B cell (primary cell): ENCODE results near the gene ADCK2. TPM values are rescaled to one million over a fixed set of nuclear protein-coding genes. Genes with fewer than 3 reads are reported as not detected.

Experiments used
- ATAC-seq: fragments of 200-7000 bp; cut with Tn5 transposase; one replicate; pipeline ENCODE4 v1.10.0; 2021; ENCODE audit warnings: low read depth, mild to moderate bottlenecking, moderate number of reproducible peaks, moderate library complexity
- CTCF ChIA-PET: fragments of 350-600 bp; sonication (Branson Sonifier 250); formaldehyde crosslinking; loops from one replicate; lab custom pipeline; 2021; ENCODE audit warnings: antibody characterized with exemption, inconsistent platforms; lab: Charles Lee
- POLR2A ChIA-PET: fragments of 350-600 bp; sonication (Branson Sonifier 250); formaldehyde crosslinking; loops from one replicate; lab custom pipeline; 2021; ENCODE audit warnings: antibody characterized with exemption; lab: Charles Lee
- DNase-seq: peaks from one replicate; pipeline ENCODE4 v3.0.0; 2013
- H2AFZ ChIP-seq: 2 replicates; pipeline ENCODE4 v1.6.1; 2012; ENCODE audit warnings: mild to moderate bottlenecking, low read depth, low read length; ENCODE audit not compliant: insufficient read depth, poor library complexity, severe bottlenecking
- H3K27ac ChIP-seq, 2 donors: 1 replicate in 1 of 2; 2 replicates in 1 of 2; pipeline ENCODE4 v1.5.1; 2012 to 2013; ENCODE audit warnings: low read length in 2 of 2, mild to moderate bottlenecking in 2 of 2, moderate library complexity in 1 of 2
- H3K27me3 ChIP-seq, 4 experiments: fragments of 200-600 bp in 1 of 4; sonication (generic) in 1 of 4; replicated peaks in 1 of 4; 1 replicate in 2 of 4; 2 replicates in 2 of 4; pipeline versions ENCODE4 v1.6.1 to v1.7.0; 2013 to 2016; ENCODE audit warnings: low read length in 3 of 4, mild to moderate bottlenecking in 2 of 4, mixed read lengths in 1 of 4, moderate library complexity in 1 of 4; ENCODE audit not compliant: insufficient read depth in 4 of 4, control insufficient read depth in 3 of 4; ENCODE audit errors: control extremely low read depth in 1 of 4
- H3K36me3 ChIP-seq, 2 experiments: replicated peaks in 1 of 2; 1 replicate in 1 of 2; 2 replicates in 1 of 2; pipeline versions ENCODE4 v1.6.1 to v1.7.1; 2013; ENCODE audit warnings: low read length in 1 of 2; ENCODE audit not compliant: insufficient read depth in 2 of 2, control insufficient read depth in 1 of 2; ENCODE audit errors: control extremely low read depth in 1 of 2, extremely low read depth in 1 of 2
- H3K4me1 ChIP-seq, 2 donors: fragments of 200-600 bp in 1 of 2; sonication (generic) in 1 of 2; 1 replicate in 1 of 2; 2 replicates in 1 of 2; pipeline versions ENCODE4 v1.5.1 to v1.6.1; 2013 to 2017; ENCODE audit warnings: low read length in 2 of 2; ENCODE audit not compliant: control insufficient read depth in 2 of 2, insufficient read depth in 2 of 2
- H3K4me2 ChIP-seq: replicated peaks from 2 replicates; pipeline ENCODE3; 2012; ENCODE audit warnings: mild to moderate bottlenecking, low read depth, low read length; ENCODE audit not compliant: poor library complexity, severe bottlenecking
- H3K4me3 ChIP-seq, 5 experiments: fragments of 200-600 bp in 1 of 5; sonication (generic) in 1 of 5; 1 replicate in 3 of 5; 2 replicates in 2 of 5; pipeline versions ENCODE4 v1.5.1 to v1.7.0; 2011 to 2016; ENCODE audit warnings: low read length in 4 of 5, mild to moderate bottlenecking in 4 of 5, low read depth in 2 of 5, control low read depth in 1 of 5, moderate library complexity in 1 of 5; ENCODE audit not compliant: insufficient read depth in 1 of 5; ENCODE audit errors: control extremely low read depth in 1 of 5, extremely low read depth in 1 of 5
- H3K79me2 ChIP-seq: fragments of 200-600 bp; sonication (generic); one replicate; pipeline ENCODE4 v1.6.0; 2016; ENCODE audit warnings: low read length; ENCODE audit not compliant: control insufficient read depth, insufficient read depth
- H3K9ac ChIP-seq: fragments of 200-600 bp; sonication (generic); 2 replicates; pipeline ENCODE4 v1.6.1; 2017; ENCODE audit warnings: mild to moderate bottlenecking, low read length, moderate library complexity
- H3K9me3 ChIP-seq, 3 donors: one replicate each; pipeline versions ENCODE4 v1.6.1 to v1.7.1; 2013; ENCODE audit warnings: low read length in 2 of 3; ENCODE audit not compliant: control insufficient read depth in 2 of 3, insufficient read depth in 1 of 3; ENCODE audit errors: control extremely low read depth in 1 of 3
- H4K20me1 ChIP-seq: 2 replicates; pipeline ENCODE4 v1.6.0; 2012; ENCODE audit warnings: mild to moderate bottlenecking, low read length; ENCODE audit not compliant: insufficient read depth, control insufficient read depth, poor library complexity, severe bottlenecking
- H3K27ac Mint-ChIP-seq: one replicate; pipeline ENCODE4 v1.8.0; 2021; ENCODE audit warnings: mixed read lengths
- H3K27me3 Mint-ChIP-seq: one replicate; pipeline ENCODE4 v1.8.0; 2021; ENCODE audit warnings: mixed read lengths
- H3K4me1 Mint-ChIP-seq: one replicate; pipeline ENCODE4 v1.8.0; 2021; ENCODE audit warnings: mixed read lengths
- H3K4me3 Mint-ChIP-seq: one replicate; pipeline ENCODE4 v1.8.0; 2021; ENCODE audit warnings: mixed read lengths
- H3K9me3 Mint-ChIP-seq: one replicate; pipeline ENCODE4 v1.8.0; 2022; ENCODE audit warnings: mixed read lengths; ENCODE audit not compliant: insufficient read depth
- CTCF ChIP-seq: fragments of 200-600 bp; IDR thresholded peaks from one replicate; pipeline ENCODE4 v1.8.0; 2022; ENCODE audit warnings: antibody characterized with exemption, mild to moderate bottlenecking
- EZH2 ChIP-seq: IDR thresholded peaks from 2 replicates; pipeline ENCODE4 v1.6.1; 2012; ENCODE audit warnings: borderline replicate concordance, low read depth, mild to moderate bottlenecking, moderate library complexity, low read length; ENCODE audit not compliant: insufficient read depth, poor library complexity, severe bottlenecking
- WGBS: methylation state at CpG from one replicate; pipeline ENCODE4 v1.1.5; 2013; ENCODE audit warnings: missing lambda C conversion rate; ENCODE audit not compliant: insufficient coverage; 5-methylcytosine and 5-hydroxymethylcytosine counted together
- intact Hi-C: fragments of 100-400 bp; cut with micrococcal nuclease; formaldehyde crosslinking; loops from one replicate; pipeline ENCODE4 v1.10.0; 2022
- polyA plus RNA-seq: library from polyadenylated mRNA; depleted of rRNA; stranded (reverse); fragments of >200 nt; gene quantifications from 2 replicates; pipeline ENCODE4 v1.2.3, GENCODE V29; 2012
- total RNA-seq, 2 donors: library from RNA; stranded (reverse); fragments of 120-200 nt in 1 of 2; gene quantifications; 1 replicate in 1 of 2; 2 replicates in 1 of 2; pipeline versions ENCODE4 v1.2.3 to v1.2.4, GENCODE V29; 2013 to 2022

ADCK2 gene
- total and polyA plus RNA-seq, 2 donors (not counting 1 experiment from before 2014, with no cell fraction given), result 13.3 to 32.6 TPM

GRCh38 chr7:140638173-140638791, 34.5 kb upstream of the ADCK2 start:
- Histone ChIP-seq H3K27me3 (peaks cover 0 to 67% (median 31%) of the 10 kb centered on the region in 4 experiments), H3K9me3 (peaks cover 0 to 25% (median 0%) of the 10 kb centered on the region in 3 donors), H2AFZ (no peak overlapping the region), H4K20me1 (no peaks in the 10 kb centered on the region), H3K79me2 (no peaks in the 10 kb centered on the region), H3K4me1 (peaks cover 28 to 29% of the 10 kb centered on the region in 2 donors), H3K27ac (no peak overlapping the region), H3K9ac (no peak overlapping the region), H3K4me2 (no peak overlapping the region), H3K4me3 (no peak overlapping the region), H3K36me3 (no peaks in the 10 kb centered on the region)
- intact Hi-C loops, result no loop called here
- peaks cover 26% of the 10 kb centered on the region for H3K4me1 Mint-ChIP-seq
- DNase-seq (no peak), ATAC-seq (no peak)
- H3K27ac Mint-ChIP-seq, result no peak overlapping the region
- 92% methylated on average over 6 of the region's 6 CpGs for WGBS
- TF ChIP-seq CTCF (no peak), EZH2 (no peak)
- H3K9me3 Mint-ChIP-seq, result no peaks in the 10 kb centered on the region
- no peak overlapping the region for H3K4me3 Mint-ChIP-seq
- POLR2A ChIA-PET, result no interaction called here
- CTCF ChIA-PET, result interaction anchor here (0.6 kb wide), 1 partner anchor 707 kb away, joined by 3 read pairs; no protein-coding TSS in a partner anchor
- H3K27me3 Mint-ChIP-seq, result peaks cover 45% of the 10 kb centered on the region
